GM19438 (cell line): ENCODE results near the gene NTRK3.

ENCODE experiments used
- ATAC-seq: cut with Tn5 transposase; IDR thresholded peaks from one replicate; pipeline ENCODE4 v1.9.1; 2021; ENCODE audit warnings: low read depth; ENCODE audit not compliant: unreplicated experiment

NTRK3 gene

DNA sequence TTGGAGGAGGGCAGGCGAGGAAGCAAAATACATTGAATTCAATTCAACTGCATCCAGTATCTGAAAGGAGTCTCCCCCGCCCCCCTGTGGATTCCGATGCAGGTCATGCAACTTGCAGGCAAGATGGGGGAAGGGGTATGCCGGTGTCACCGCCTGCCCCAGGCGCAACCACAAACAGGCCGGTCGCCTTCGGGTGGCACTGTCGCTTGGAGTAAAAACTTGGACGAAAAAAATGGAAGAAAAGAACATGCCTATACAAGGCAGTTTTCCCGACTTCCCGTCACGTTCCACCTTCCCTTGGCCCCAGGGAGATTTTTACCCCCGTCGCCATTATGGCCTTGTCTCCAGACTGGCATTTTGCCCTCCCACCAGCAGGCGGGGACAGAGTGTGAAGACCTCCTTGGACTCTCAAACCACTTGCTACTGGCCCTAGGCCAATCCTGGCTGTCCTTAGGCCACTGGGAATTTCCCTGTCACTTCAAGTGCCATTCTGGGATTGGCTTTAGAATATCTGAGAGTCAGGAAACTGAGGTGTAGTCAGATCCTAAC lies 1.6 kb upstream of the NTRK3 start:
- no peak for ATAC-seq

- ATAC-seq, result no peak
Measured at GRCh38 chr15:88257311-88258092, 963 bp upstream of the NTRK3 start.

DNA sequence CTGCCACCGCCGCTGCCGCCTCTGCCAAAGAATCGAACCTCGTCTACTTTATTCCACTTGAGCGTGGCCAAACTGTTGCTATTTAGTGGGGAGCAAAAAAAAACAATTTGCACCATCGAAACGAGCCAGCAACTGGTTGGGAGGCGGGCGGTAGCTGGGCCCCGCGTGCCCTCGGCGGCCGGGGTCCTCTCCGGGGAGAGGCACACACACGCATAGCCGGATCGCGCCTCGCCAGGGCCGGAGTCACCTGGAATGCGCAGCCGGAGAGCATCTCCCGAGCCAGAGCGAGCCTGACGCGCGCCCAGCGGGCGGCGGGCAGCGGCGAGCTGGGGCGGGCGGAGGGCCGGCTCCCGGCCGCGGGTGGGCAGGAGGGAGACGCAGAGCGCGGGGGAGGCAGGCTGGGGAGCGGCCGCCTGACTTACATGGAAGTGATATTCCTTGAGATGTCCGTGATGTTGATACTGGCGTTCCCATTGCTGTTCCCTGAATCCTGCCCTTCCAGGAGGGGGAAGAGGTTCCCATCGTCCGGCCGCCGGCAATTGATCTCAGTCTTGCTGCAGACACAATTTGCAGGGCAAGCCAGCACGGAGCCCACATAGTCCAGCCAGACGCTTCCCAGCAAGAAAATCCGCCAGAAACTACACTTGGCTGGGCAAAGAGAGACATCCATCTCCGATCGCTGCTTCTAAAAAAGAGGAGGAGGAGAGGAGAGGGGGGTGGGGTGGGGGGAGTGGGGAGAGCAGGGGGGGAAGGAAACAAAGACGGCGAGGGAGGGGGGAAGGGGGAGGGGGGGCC lies 858 bp downstream of the NTRK3 start:
- no peak for ATAC-seq

DNA sequence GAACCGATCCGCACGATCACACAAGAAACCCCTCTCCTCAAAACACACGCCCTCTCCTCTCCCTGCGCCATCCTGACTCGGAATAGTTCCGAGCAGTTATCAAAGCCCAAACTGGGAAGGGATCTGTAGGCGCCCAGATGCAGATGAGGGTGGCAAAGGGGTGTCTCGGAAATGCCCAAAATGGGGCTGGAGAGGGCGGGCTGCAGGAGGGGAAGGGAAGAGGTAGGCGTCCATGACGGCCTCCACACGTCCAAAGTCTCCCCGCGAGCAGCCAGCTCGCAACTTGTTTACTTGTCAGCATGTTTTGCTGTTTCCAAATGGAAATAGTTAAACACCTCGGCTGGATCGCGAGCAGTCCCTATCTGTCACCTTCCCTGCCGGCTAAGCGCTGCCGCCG lies 1.5 kb downstream of the NTRK3 start:
- ATAC-seq, result no peak

DNA sequence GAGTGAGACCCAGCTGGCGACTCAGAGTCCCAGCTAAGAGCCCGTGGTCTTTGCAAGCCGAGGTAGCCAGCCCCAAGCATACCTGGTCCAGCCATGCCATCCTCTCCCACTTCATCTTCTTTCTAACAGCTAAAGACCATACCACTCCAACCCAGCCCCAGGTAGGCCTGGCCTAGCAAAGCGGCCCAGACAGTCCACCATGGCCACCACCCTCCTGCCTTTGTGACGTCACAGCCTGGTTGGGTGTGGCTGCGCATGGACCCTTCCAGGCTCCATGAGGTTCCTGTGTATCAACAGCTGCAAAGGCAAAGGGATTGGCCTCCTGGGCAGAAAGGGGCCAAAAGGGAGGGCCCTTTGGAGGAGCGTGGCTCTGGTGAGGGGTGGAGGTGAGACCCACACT lies 4.1 kb downstream of the NTRK3 start:
- ATAC-seq, result no peak

GRCh38 chr15:88250826-88251225 lies 5.7 kb downstream of the NTRK3 start:
- no peak for ATAC-seq

DNA sequence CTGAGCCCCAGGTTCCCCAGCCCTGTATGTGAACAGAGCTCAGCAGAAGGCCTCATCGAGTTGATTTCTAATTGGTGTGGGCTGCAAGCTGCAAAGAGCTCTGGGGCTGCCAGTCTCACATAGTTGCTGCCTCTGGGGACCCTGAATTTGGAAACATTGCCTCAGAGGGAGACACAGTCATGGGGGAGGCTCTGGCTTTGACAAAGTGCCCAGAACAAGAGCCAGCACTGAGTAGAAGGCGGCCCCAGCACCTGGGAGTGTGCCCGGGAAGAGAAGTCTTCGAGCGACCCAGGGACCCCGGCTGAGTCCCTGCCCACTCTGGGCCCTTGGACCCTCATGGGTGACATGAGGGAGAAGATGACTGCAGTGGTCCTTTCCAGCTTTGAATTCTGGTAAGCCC lies 7.3 kb downstream of the NTRK3 start:
- no peak for ATAC-seq

- ATAC-seq, result no peak
Measured at GRCh38 chr15:88247914-88248313, 8.6 kb downstream of the NTRK3 start.

GRCh38 chr15:88246666-88247446 lies 9.7 kb downstream of the NTRK3 start:
- peak; percentile 76 for ATAC-seq

GRCh38 chr15:88246081-88246480 lies 10.5 kb downstream of the NTRK3 start:
- ATAC-seq, result no peak

DNA sequence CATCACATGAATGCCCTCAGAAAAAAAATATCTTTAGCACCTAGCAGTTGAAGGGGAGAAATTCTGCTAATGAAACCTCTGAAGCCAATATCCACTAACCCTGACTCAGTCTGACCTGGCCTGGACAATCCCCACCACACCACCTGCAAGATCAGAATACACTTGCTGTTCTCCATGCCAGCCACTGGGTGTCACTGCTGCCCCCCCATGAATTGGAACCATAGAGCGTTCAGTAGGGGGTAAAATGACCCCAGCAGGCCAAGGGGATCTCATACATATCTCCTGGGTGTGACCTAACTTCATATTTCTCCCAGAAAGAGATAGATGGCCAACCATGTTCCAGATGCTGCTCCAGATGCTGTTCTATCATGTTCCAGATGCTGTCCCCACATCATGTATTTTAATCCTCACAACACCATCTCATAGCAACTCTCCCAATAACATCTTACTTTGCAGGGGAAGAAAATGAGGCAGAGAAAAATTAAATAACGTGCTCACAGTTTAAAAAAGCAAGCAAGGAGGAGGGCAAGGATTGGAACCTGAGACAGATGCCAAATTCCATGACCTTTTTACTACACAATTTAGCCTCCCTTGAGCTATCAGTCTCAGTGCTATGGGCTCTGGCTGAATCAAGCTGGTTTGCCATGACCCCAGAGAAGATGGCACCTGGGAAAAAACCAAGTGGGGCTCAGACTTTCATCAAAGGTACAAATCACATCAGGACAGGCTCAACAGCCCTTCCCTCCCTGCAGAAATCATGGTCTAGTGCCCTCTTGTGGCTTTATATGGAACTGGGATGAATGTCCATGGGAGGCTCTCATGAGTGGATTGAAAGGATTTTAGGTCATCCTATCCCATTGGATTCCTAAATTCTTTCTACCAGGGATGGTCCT lies 12.4 kb downstream of the NTRK3 start:
- no peak for ATAC-seq

GRCh38 chr15:88242586-88243555 lies 13.7 kb downstream of the NTRK3 start:
- ATAC-seq, result no peak

DNA sequence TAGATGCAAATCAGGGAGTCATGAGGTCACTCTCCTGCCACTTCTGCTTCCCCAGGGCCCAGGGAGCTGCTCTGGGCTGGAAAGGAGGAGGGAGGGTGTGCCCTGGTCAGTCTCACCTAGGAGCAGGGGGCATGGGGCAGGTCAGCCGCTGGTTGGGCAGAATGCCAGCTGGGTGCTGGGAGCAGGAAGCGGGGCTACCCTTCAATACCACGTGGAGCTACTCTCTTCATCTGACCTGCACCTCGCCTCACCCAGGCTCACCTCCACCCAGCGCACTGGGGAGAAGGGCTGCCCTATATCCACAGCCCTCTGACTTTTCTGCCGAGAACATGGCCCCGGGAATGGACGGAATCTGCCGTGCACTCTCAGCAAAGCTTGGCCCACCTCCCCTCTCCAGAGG lies 15.1 kb downstream of the NTRK3 start:
- no peak for ATAC-seq

DNA sequence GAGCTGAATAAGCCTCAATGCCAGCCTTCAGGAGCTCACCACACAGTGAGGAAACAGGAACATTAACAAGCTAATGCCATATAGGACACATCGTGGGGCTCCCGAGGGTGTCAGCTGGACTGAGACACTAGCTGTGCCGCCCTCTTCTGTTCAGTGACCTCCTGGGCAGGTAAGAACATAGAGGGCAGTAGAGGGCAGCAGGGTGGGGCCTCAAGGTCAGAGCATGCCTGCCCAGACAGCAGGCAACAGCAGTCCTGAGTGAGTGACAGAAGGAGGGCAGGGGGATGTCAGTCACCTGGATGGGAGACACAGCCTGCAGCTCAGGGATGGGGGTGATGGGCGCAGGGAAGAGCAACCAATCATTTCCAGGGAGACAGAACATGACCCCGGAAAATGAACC lies 15.5 kb downstream of the NTRK3 start:
- ATAC-seq, result no peak

GRCh38 chr15:88239594-88239993 lies 16.9 kb downstream of the NTRK3 start:
- no peak for ATAC-seq

DNA sequence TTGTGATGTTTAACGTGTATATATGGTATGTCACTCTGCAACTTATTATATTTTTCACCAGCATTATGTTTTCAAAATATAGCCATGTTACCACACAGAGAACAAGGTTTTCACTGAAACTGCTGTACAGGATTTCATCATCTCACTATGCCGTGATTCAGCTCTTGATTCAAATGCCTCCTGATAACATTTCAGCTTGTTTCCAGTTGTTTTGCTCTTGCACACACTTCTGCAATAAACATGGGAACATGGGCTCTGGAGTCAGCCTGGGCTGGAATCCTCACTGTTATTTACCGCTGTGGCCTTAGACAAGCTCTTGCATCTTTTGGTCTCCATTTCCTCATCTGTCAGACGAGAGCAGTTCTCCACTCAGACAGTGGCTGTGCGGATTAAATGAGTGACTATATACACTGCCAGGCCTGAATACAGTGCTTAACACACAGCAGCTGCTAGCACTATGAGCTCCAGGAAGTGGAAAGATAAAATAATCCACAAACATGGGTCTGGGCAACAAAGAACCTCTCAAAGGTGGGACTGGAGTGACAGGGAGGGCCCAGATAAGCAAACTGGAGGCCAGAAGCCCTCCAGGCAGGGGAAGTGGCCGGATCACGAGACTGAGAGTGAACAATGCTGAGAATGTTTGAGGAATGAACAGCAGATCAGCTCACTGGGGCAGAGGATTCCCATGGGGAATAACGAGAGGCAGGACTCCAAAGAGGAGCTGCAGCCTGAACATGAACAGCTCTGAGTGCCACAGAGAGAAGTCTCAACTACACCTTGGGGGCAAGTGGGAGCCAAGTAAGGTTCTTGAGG lies 17.7 kb downstream of the NTRK3 start:
- ATAC-seq, result no peak

DNA sequence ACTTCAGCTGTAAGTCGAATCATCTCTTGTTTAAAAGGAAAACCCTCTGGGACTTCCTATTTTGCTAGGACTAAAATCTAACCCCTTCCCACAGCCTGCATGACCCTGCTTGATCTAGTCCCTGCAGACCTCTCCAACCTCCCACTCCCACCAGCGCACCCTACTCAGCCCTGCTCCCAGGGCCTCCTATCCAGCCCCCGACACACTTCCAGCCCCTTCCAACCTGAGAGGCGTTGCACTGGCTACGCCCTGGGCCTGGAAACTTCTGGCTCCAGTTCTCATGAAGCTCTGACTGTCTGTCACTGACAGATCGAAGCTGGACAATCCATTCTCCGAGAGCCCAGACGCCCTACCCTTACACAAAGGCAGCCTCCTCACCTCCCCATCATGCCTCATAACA lies 21.8 kb downstream of the NTRK3 start:
- ATAC-seq, result no peak

- ATAC-seq, result no peak
Measured at GRCh38 chr15:88233921-88234320, 22.6 kb downstream of the NTRK3 start.
